ENCODE results near the gene HJV. TPM values are rescaled to one million over a fixed set of nuclear protein-coding genes. Genes with fewer than 3 reads are reported as not detected.
"Not testable (repeated sequence)": the region's sequence is repeated elsewhere in the genome, so short reads cannot be mapped to it uniquely, and the experiment has no call there.

Gene HJV
- total and polyA plus RNA-seq, 5 donors from 2014 or later = not detected

- H3K27ac ChIP-seq (ENCODE audit: insufficient read depth, low read length, poor library complexity, severe bottlenecking) = not testable (repeated sequence)
Measured at GRCh38 chr1:146048514-146049115, 27.1 kb upstream of the HJV start.

GRCh38 chr1:146046664-146047063 is 25.1 kb upstream of the HJV start:
- H3K9me3 ChIP-seq (ENCODE audit: control insufficient read depth in 2 of 2, low read length in 2 of 2) = no peaks in the 10 kb centered on the region
- no peaks in the 10 kb centered on the region for H3K27me3 ChIP-seq (ENCODE audit: control insufficient read depth, insufficient read depth, low read length)
- peaks cover 4% of the 10 kb centered on the region for H3K27me3 Mint-ChIP-seq
- no peaks in the 10 kb centered on the region for H3K36me3 ChIP-seq (ENCODE audit: control insufficient read depth, insufficient read depth, low read length)
- no peak overlapping the region for H3K4me3 Mint-ChIP-seq
- ATAC-seq (ENCODE audit: low read depth in 2 of 2) (no peak), DNase-seq (no peak)
- peak overlapping the region in 1 of 3 donors; percentile 9 for H3K27ac Mint-ChIP-seq
- no peaks in the 10 kb centered on the region for H3K36me3 Mint-ChIP-seq
- H3K9me3 Mint-ChIP-seq = no peaks in the 10 kb centered on the region
- no peak overlapping the region for H3K27ac ChIP-seq (ENCODE audit: insufficient read depth, low read length, poor library complexity, severe bottlenecking)
- no peak overlapping the region for H3K4me3 ChIP-seq (ENCODE audit: low read depth, low read length)
- peaks cover 2 to 30% (median 19%) of the 10 kb centered on the region in 4 donors for H3K4me1 Mint-ChIP-seq
- peaks cover 1% of the 10 kb centered on the region for H3K4me1 ChIP-seq (ENCODE audit: control insufficient read depth, insufficient read depth, low read length, poor library complexity, severe bottlenecking)

More at GRCh38 chr1:146048514-146049115, 27.1 kb upstream of the HJV start:
- H3K4me1 ChIP-seq (ENCODE audit: control insufficient read depth, insufficient read depth, low read length, poor library complexity, severe bottlenecking); H3K4me3 ChIP-seq (ENCODE audit: low read depth, low read length); H3K27ac Mint-ChIP-seq; H3K9me3 Mint-ChIP-seq; H3K36me3 Mint-ChIP-seq; H3K36me3 ChIP-seq (ENCODE audit: control insufficient read depth, insufficient read depth, low read length); H3K27me3 Mint-ChIP-seq; H3K9me3 ChIP-seq (ENCODE audit: control insufficient read depth in 2 of 2, low read length in 2 of 2); ATAC-seq (ENCODE audit: low read depth in 2 of 2); H3K27me3 ChIP-seq (ENCODE audit: control insufficient read depth, insufficient read depth, low read length): not testable (repeated sequence)
- peak in 1 of 3 donors; percentile 37 for DNase-seq
- H3K4me3 Mint-ChIP-seq = peak overlapping the region in 1 of 4 donors; percentile 24
- H3K4me1 Mint-ChIP-seq = peaks cover 4 to 38% (median 26%) of the 10 kb centered on the region in 4 donors

GRCh38 chr1:146039844-146040194 is 18.3 kb upstream of the HJV start:
- peaks cover 17 to 43% (median 30%) of the 10 kb centered on the region in 4 donors for H3K4me1 Mint-ChIP-seq
- H3K27ac ChIP-seq (ENCODE audit: insufficient read depth, low read length, poor library complexity, severe bottlenecking) = no peak overlapping the region
- H3K4me3 Mint-ChIP-seq = peak overlapping the region; percentile 93 to 99 (median 96)

GRCh38 chr1:146036965-146037646 is 15.6 kb upstream of the HJV start:
- Mint-ChIP-seq H3K4me3 (peak overlapping the region; percentile 93 to 99 (median 96)), H3K27ac (peak overlapping the region; percentile 98 to 100 (median 99)), H3K4me1 (peaks cover 21 to 54% (median 32%) of the 10 kb centered on the region in 4 donors), H3K27me3 (peaks cover 48% of the 10 kb centered on the region), H3K9me3 (peaks cover 0 to 18% (median 0%) of the 10 kb centered on the region in 7 donors), H3K36me3 (peaks cover 4% of the 10 kb centered on the region)
- Histone ChIP-seq H3K27me3 (ENCODE audit: control insufficient read depth, insufficient read depth, low read length) (no peaks in the 10 kb centered on the region), H3K9me3 (ENCODE audit: control insufficient read depth in 2 of 2, low read length in 2 of 2) (no peaks in the 10 kb centered on the region), H3K4me3 (ENCODE audit: low read depth, low read length) (peak overlapping the region; percentile 88), H3K27ac (ENCODE audit: insufficient read depth, low read length, poor library complexity, severe bottlenecking) (peak overlapping the region; percentile 73), H3K36me3 (ENCODE audit: control insufficient read depth, insufficient read depth, low read length) (no peaks in the 10 kb centered on the region), H3K4me1 (ENCODE audit: control insufficient read depth, insufficient read depth, low read length, poor library complexity, severe bottlenecking) (peaks cover 10% of the 10 kb centered on the region)
- ATAC-seq (ENCODE audit: low read depth in 2 of 2) (peak; percentile 50 to 59), DNase-seq (peak; percentile 60 to 84 (median 78))

More at GRCh38 chr1:146039844-146040194, 18.3 kb upstream of the HJV start:
- H3K36me3 ChIP-seq (ENCODE audit: control insufficient read depth, insufficient read depth, low read length) = no peaks in the 10 kb centered on the region
- Mint-ChIP-seq H3K36me3 (peaks cover 4% of the 10 kb centered on the region), H3K27me3 (peaks cover 44% of the 10 kb centered on the region), H3K9me3 (peaks cover 0 to 18% (median 0%) of the 10 kb centered on the region in 7 donors), H3K27ac (peak overlapping the region in 2 of 3 donors; percentile 77 to 99)
- H3K4me3 ChIP-seq (ENCODE audit: low read depth, low read length) = no peak overlapping the region
- no peaks in the 10 kb centered on the region for H3K9me3 ChIP-seq (ENCODE audit: control insufficient read depth in 2 of 2, low read length in 2 of 2)
- ATAC-seq (ENCODE audit: low read depth in 2 of 2) = no peak
- H3K27me3 ChIP-seq (ENCODE audit: control insufficient read depth, insufficient read depth, low read length) = no peaks in the 10 kb centered on the region
- DNase-seq = no peak
- H3K4me1 ChIP-seq (ENCODE audit: control insufficient read depth, insufficient read depth, low read length, poor library complexity, severe bottlenecking) = peaks cover 10% of the 10 kb centered on the region

GRCh38 chr1:146036241-146036964 is 14.9 kb upstream of the HJV start:
- DNase-seq (no peak), ATAC-seq (ENCODE audit: low read depth in 2 of 2) (no peak)
- Mint-ChIP-seq H3K9me3 (peaks cover 0 to 18% (median 0%) of the 10 kb centered on the region in 7 donors), H3K27me3 (peaks cover 55% of the 10 kb centered on the region), H3K4me1 (peaks cover 21 to 54% (median 32%) of the 10 kb centered on the region in 4 donors), H3K4me3 (peak overlapping the region; percentile 93 to 99 (median 96)), H3K27ac (peak overlapping the region; percentile 98 to 100 (median 99)), H3K36me3 (peaks cover 4% of the 10 kb centered on the region)
- no peaks in the 10 kb centered on the region for H3K9me3 ChIP-seq (ENCODE audit: control insufficient read depth in 2 of 2, low read length in 2 of 2)
- H3K4me3 ChIP-seq (ENCODE audit: low read depth, low read length) = peak overlapping the region; percentile 88
- H3K27ac ChIP-seq (ENCODE audit: insufficient read depth, low read length, poor library complexity, severe bottlenecking) = peak overlapping the region; percentile 15
- H3K4me1 ChIP-seq (ENCODE audit: control insufficient read depth, insufficient read depth, low read length, poor library complexity, severe bottlenecking) = peaks cover 10% of the 10 kb centered on the region
- H3K27me3 ChIP-seq (ENCODE audit: control insufficient read depth, insufficient read depth, low read length) = no peaks in the 10 kb centered on the region
- H3K36me3 ChIP-seq (ENCODE audit: control insufficient read depth, insufficient read depth, low read length) = no peaks in the 10 kb centered on the region

- Mint-ChIP-seq H3K36me3 (peaks cover 4% of the 10 kb centered on the region), H3K27ac (peak overlapping the region in 2 of 3 donors; percentile 94 to 97), H3K27me3 (peaks cover 62% of the 10 kb centered on the region), H3K4me1 (peaks cover 19 to 52% (median 31%) of the 10 kb centered on the region in 4 donors), H3K4me3 (peak overlapping the region; percentile 87 to 99 (median 96)), H3K9me3 (peaks cover 0 to 18% (median 0%) of the 10 kb centered on the region in 7 donors)
- no peak for ATAC-seq (ENCODE audit: low read depth in 2 of 2)
- H3K9me3 ChIP-seq (ENCODE audit: control insufficient read depth in 2 of 2, low read length in 2 of 2) = no peaks in the 10 kb centered on the region
- DNase-seq = no peak
- H3K27me3 ChIP-seq (ENCODE audit: control insufficient read depth, insufficient read depth, low read length) = peaks cover 2% of the 10 kb centered on the region
- H3K36me3 ChIP-seq (ENCODE audit: control insufficient read depth, insufficient read depth, low read length) = no peaks in the 10 kb centered on the region
- no peak overlapping the region for H3K27ac ChIP-seq (ENCODE audit: insufficient read depth, low read length, poor library complexity, severe bottlenecking)
- no peak overlapping the region for H3K4me3 ChIP-seq (ENCODE audit: low read depth, low read length)
- peaks cover 10% of the 10 kb centered on the region for H3K4me1 ChIP-seq (ENCODE audit: control insufficient read depth, insufficient read depth, low read length, poor library complexity, severe bottlenecking)
Measured at GRCh38 chr1:146035048-146035423, 13.5 kb upstream of the HJV start.

GRCh38 chr1:146032631-146033219 is 11.2 kb upstream of the HJV start:
- no peak overlapping the region for H3K27ac ChIP-seq (ENCODE audit: insufficient read depth, low read length, poor library complexity, severe bottlenecking)
- no peaks in the 10 kb centered on the region for H3K36me3 ChIP-seq (ENCODE audit: control insufficient read depth, insufficient read depth, low read length)
- peak overlapping the region in 1 of 3 donors; percentile 18 for H3K27ac Mint-ChIP-seq
- H3K27me3 ChIP-seq (ENCODE audit: control insufficient read depth, insufficient read depth, low read length) = peaks cover 2% of the 10 kb centered on the region
- H3K27me3 Mint-ChIP-seq = peaks cover 50% of the 10 kb centered on the region
- peaks cover 13 to 34% (median 24%) of the 10 kb centered on the region in 4 donors for H3K4me1 Mint-ChIP-seq
- no peaks in the 10 kb centered on the region for H3K4me1 ChIP-seq (ENCODE audit: control insufficient read depth, insufficient read depth, low read length, poor library complexity, severe bottlenecking)
- H3K4me3 Mint-ChIP-seq = peak overlapping the region in 2 of 4 donors; percentile 16 to 23
- DNase-seq (peak in 2 of 3 donors; percentile 38 to 67), ATAC-seq (ENCODE audit: low read depth in 2 of 2) (no peak)
- H3K9me3 Mint-ChIP-seq = peaks cover 0 to 16% (median 0%) of the 10 kb centered on the region in 7 donors
- no peaks in the 10 kb centered on the region for H3K9me3 ChIP-seq (ENCODE audit: control insufficient read depth in 2 of 2, low read length in 2 of 2)
- no peak overlapping the region for H3K4me3 ChIP-seq (ENCODE audit: low read depth, low read length)
- H3K36me3 Mint-ChIP-seq = peaks cover 1% of the 10 kb centered on the region

Measured in CD4-positive, CD25-positive, alpha-beta regulatory T cell (primary cell).